ENCODE results near the gene SUPT3H.

Gene SUPT3H

GRCh38 chr6:45417436-45417835, 39.7 kb upstream of the SUPT3H start:
- Histone ChIP-seq H3K27ac (no peak overlapping the region), H3K27me3 (ENCODE audit: insufficient read depth, low read depth, severe bottlenecking) (peaks cover 25% of the 10 kb centered on the region)

GRCh38 chr6:45416700-45417099, 39.0 kb upstream of the SUPT3H start:
- no peak for DNase-seq
- no peak overlapping the region for H3K4me3 ChIP-seq (ENCODE audit: low read depth, low read length)
- peaks cover 25% of the 10 kb centered on the region for H3K27me3 ChIP-seq (ENCODE audit: insufficient read depth, low read depth, severe bottlenecking)
- H3K36me3 ChIP-seq = no peaks in the 10 kb centered on the region
- no peak overlapping the region for H3K27ac ChIP-seq
- no peak for TF ChIP-seq CTCF (IDR thresholded peaks at IDR 0.05; ENCODE audit: low read depth, low read length)
- no peaks in the 10 kb centered on the region for H3K9me3 ChIP-seq (ENCODE audit: severe bottlenecking)

More at GRCh38 chr6:45417436-45417835, 39.7 kb upstream of the SUPT3H start:
- H3K36me3 ChIP-seq = no peaks in the 10 kb centered on the region
- no peaks in the 10 kb centered on the region for H3K9me3 ChIP-seq (ENCODE audit: severe bottlenecking)
- no peak overlapping the region for H3K4me3 ChIP-seq (ENCODE audit: low read depth, low read length)
- DNase-seq = no peak
- TF ChIP-seq CTCF (IDR thresholded peaks at IDR 0.05; ENCODE audit: low read depth, low read length) = no peak

GRCh38 chr6:45415788-45416518, 38.2 kb upstream of the SUPT3H start:
- H3K27me3 ChIP-seq (ENCODE audit: insufficient read depth, low read depth, severe bottlenecking) = peaks cover 22% of the 10 kb centered on the region
- no peaks in the 10 kb centered on the region for H3K9me3 ChIP-seq (ENCODE audit: severe bottlenecking)
- no peak for DNase-seq
- no peak for TF ChIP-seq CTCF (IDR thresholded peaks at IDR 0.05; ENCODE audit: low read depth, low read length)
- H3K36me3 ChIP-seq = no peaks in the 10 kb centered on the region
- no peak overlapping the region for H3K27ac ChIP-seq
- H3K4me3 ChIP-seq (ENCODE audit: low read depth, low read length) = no peak overlapping the region

GRCh38 chr6:45415315-45415714, 37.6 kb upstream of the SUPT3H start:
- no peak for TF ChIP-seq CTCF (IDR thresholded peaks at IDR 0.05; ENCODE audit: low read depth, low read length)
- H3K27me3 ChIP-seq (ENCODE audit: insufficient read depth, low read depth, severe bottlenecking) = peaks cover 16% of the 10 kb centered on the region

GRCh38 chr6:45411959-45412358, 34.2 kb upstream of the SUPT3H start:
- no peak for DNase-seq
- Histone ChIP-seq H3K9me3 (ENCODE audit: severe bottlenecking) (no peaks in the 10 kb centered on the region), H3K36me3 (no peaks in the 10 kb centered on the region), H3K4me3 (ENCODE audit: low read depth, low read length) (no peak overlapping the region), H3K27me3 (ENCODE audit: insufficient read depth, low read depth, severe bottlenecking) (no peaks in the 10 kb centered on the region), H3K27ac (no peak overlapping the region)
- TF ChIP-seq CTCF (IDR thresholded peaks at IDR 0.05; ENCODE audit: low read depth, low read length) = no peak

More at GRCh38 chr6:45415315-45415714, 37.6 kb upstream of the SUPT3H start:
- H3K9me3 ChIP-seq (ENCODE audit: severe bottlenecking) = no peaks in the 10 kb centered on the region
- no peak overlapping the region for H3K27ac ChIP-seq
- H3K4me3 ChIP-seq (ENCODE audit: low read depth, low read length) = no peak overlapping the region
- H3K36me3 ChIP-seq = no peaks in the 10 kb centered on the region
- DNase-seq = no peak

- Histone ChIP-seq H3K27me3 (ENCODE audit: insufficient read depth, low read depth, severe bottlenecking) (no peaks in the 10 kb centered on the region), H3K4me3 (ENCODE audit: low read depth, low read length) (no peak overlapping the region), H3K36me3 (no peaks in the 10 kb centered on the region), H3K9me3 (ENCODE audit: severe bottlenecking) (no peaks in the 10 kb centered on the region), H3K27ac (no peak overlapping the region)
- TF ChIP-seq CTCF (IDR thresholded peaks at IDR 0.05; ENCODE audit: low read depth, low read length) = no peak
- DNase-seq = no peak
Measured at GRCh38 chr6:45400021-45400420, 22.3 kb upstream of the SUPT3H start.

Measured in WERI-Rb-1 (cell line).